Duodenal mucosa (tissue), 2 donors: ENCODE results near the gene MATK.

Experiments used
- H3K27ac ChIP-seq: one replicate; pipeline ENCODE4 v1.7.0; 2013; ENCODE audit warnings: low read depth, low read length
- H3K27me3 ChIP-seq, 2 donors: one replicate each; pipeline ENCODE4 v1.7.0; 2013; ENCODE audit warnings: low read length in 2 of 2, control low read depth in 1 of 2; ENCODE audit not compliant: insufficient read depth in 2 of 2, control insufficient read depth in 1 of 2
- H3K36me3 ChIP-seq, 2 donors: one replicate each; pipeline ENCODE4 v1.7.0; 2013; ENCODE audit warnings: low read length in 2 of 2, control low read depth in 1 of 2; ENCODE audit not compliant: insufficient read depth in 2 of 2, control insufficient read depth in 1 of 2
- H3K4me1 ChIP-seq, 2 donors: one replicate each; pipeline ENCODE4 v1.7.0; 2013; ENCODE audit warnings: low read length in 2 of 2, control low read depth in 1 of 2; ENCODE audit not compliant: insufficient read depth in 2 of 2, control insufficient read depth in 1 of 2
- H3K4me3 ChIP-seq, 2 donors: one replicate each; pipeline ENCODE4 v1.7.0; 2013; ENCODE audit warnings: low read length in 2 of 2, low read depth in 1 of 2
- H3K9ac ChIP-seq, 2 donors: one replicate each; pipeline ENCODE4 v1.7.0; 2013; ENCODE audit warnings: low read length in 2 of 2, low read depth in 1 of 2
- H3K9me3 ChIP-seq, 2 donors: one replicate each; pipeline ENCODE4 v1.7.0; 2013; ENCODE audit warnings: low read length in 2 of 2, control low read depth in 1 of 2; ENCODE audit not compliant: control insufficient read depth in 1 of 2

Gene MATK, protein sequence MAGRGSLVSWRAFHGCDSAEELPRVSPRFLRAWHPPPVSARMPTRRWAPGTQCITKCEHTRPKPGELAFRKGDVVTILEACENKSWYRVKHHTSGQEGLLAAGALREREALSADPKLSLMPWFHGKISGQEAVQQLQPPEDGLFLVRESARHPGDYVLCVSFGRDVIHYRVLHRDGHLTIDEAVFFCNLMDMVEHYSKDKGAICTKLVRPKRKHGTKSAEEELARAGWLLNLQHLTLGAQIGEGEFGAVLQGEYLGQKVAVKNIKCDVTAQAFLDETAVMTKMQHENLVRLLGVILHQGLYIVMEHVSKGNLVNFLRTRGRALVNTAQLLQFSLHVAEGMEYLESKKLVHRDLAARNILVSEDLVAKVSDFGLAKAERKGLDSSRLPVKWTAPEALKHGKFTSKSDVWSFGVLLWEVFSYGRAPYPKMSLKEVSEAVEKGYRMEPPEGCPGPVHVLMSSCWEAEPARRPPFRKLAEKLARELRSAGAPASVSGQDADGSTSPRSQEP

DNA sequence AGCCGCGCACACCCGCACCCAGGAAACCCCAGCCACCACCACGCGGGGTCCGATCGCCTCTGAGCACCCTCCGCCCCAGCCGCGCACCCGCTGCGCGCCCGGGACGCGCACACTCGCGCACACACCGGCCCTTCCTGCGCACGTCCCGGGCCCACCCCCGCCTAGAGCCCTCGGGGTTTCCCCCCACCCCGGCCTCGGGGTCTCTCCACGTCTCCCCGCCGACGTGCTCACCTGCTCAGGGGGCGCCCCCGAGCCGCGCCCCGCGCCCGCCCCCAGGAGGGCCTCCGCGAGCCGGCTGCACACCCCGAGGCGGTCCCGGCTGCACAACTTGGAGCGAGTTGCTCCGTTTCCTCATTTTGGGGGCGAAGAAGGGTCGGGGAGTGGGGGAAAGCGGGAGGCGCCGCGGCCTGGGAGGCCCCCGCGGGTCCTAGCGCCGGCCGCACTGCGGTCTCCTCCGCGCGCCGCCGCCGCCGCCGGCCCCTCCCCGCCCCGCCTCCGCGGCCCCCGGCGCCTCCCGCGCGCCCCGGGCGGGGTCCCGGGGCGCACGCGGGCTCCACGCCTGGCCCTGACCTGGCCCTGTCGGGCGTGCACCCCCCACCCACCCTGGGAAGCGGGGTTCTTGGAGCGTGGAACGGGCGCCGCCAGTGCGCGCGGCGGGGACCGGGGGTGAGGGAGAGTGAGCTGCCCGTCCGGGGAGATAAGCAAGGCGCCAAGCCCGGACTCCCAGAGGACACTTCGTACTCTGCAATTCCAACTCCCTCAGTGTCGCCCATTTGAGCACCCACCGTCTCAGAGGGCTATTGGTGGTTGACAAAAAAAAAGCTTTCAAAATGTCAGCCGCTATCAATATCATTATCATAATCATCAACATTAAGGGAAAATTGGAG, at the start of gene MATK:
Gene MATK, minus strand, starts transcription at position 444 of the 887 bp plus-strand sequence. CDS start 1,246 bp downstream, outside the sequence.
- no peaks in the 10 kb centered on the region for H3K36me3 ChIP-seq
- no peak within 1 kb of the TSS for H3K27ac ChIP-seq
- H3K27me3 ChIP-seq = peaks cover 6 to 11% of the 10 kb centered on the region in 2 donors
- H3K9ac ChIP-seq = no peak within 1 kb of the TSS
- peak within 1 kb of the TSS; percentile 46 to 63 for H3K4me3 ChIP-seq
- H3K9me3 ChIP-seq = peaks cover 13 to 14% of the 10 kb centered on the region in 2 donors
- peaks cover 0 to 4% of the 10 kb centered on the region in 2 donors for H3K4me1 ChIP-seq

DNA sequence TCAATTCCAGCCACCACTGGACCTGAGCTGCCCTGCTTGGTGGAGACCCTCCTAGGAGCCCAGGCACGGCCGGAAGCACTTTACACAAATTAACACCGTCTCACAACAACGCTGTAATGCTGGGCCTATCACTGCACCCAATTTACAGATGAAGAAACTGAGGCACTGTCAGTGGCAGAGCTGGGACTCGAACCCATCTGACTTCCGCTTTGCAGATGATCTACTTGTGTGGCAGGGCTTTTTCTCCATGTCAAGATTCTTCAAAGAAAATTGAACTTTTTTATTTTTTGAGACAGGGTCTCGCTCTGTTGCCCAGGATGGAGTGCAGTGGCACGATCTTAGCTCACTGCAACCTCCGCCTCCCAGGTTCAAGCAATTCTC, 48.9 kb upstream of the MATK start:
- H3K9me3 ChIP-seq = peaks cover 0 to 8% of the 10 kb centered on the region in 2 donors
- no peak overlapping the region for H3K27ac ChIP-seq
- H3K9ac ChIP-seq = no peak overlapping the region
- no peaks in the 10 kb centered on the region for H3K36me3 ChIP-seq
- H3K4me1 ChIP-seq = no peaks in the 10 kb centered on the region
- no peak overlapping the region for H3K4me3 ChIP-seq
- no peaks in the 10 kb centered on the region for H3K27me3 ChIP-seq

DNA sequence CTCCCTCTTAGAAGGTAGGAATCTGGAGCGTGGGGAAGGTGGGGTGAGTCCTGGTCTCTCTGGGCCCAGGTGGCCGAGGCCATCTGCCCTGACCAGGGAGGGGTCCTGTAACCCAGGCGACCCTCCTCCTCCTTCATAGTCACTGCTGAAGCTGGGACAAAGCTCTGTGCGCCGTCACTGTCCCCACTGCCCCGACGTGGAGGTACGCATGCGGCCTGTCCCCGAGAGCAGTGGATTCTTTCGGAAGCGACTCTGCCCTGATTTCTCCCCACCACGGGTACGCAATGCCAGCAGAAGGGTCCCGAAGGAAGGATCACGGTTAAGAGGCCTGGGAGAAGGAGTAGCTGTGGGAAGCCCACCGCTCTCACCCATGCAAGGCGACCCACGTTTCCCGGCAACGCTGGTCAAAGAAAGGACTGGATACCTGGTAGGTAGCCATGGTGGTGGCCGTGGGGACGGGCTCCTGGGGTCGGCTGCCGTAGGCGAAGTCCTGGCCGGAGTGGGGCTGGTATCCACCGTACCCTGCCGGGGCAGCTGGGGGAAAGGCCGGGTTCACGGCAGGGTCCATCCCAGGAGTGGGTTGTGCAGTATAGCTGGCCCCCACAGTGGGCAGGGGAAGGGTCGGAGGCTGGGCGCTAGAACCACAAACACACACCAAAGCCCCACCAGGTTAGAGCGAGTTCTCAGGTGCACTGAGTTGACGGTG, 48.3 kb upstream of the MATK start:
- H3K9me3 ChIP-seq = peaks cover 0 to 8% of the 10 kb centered on the region in 2 donors
- H3K9ac ChIP-seq = no peak overlapping the region
- H3K36me3 ChIP-seq = no peaks in the 10 kb centered on the region
- H3K4me3 ChIP-seq = no peak overlapping the region
- H3K4me1 ChIP-seq = no peaks in the 10 kb centered on the region
- no peaks in the 10 kb centered on the region for H3K27me3 ChIP-seq
- H3K27ac ChIP-seq = no peak overlapping the region

DNA sequence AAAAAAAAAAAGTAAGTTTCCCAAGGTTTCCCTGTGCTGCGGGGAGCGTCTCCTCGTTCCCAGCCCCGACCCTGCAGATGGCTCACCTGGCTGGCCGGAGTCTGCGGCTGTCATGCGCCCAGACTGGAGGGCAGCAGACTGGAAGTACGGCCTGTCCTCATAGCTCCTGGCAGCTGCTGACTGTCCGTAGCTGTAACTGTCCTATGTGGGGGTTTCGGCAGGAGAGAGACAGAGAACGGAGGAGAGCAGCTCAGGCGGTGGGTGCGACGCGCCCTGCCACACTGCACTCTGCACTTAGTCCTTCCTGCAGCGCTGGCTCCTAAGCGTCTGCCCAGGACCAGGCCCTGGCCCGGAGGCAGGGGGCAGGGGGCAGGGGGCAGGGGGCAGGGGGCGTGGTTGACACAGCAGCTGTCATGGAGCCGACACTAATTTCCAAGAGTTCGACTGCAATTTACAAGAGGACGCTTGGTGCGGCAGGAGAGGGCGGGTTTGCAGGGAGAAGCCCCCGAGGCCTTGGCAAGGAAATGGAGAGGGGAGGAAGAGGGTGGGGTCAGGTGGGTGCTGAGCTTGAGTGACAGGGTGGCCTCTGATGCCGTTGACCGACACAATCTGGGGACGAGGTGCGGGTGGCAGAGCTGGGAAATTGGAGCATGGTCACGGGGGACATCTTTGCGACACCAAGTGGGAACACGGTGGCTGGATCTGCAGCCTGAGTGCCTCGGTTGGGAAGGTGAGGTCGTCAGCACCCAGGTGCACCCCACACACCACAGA, 47.6 kb upstream of the MATK start:
- no peaks in the 10 kb centered on the region for H3K4me1 ChIP-seq
- no peaks in the 10 kb centered on the region for H3K36me3 ChIP-seq
- H3K27ac ChIP-seq = no peak overlapping the region
- H3K9ac ChIP-seq = no peak overlapping the region
- no peaks in the 10 kb centered on the region for H3K27me3 ChIP-seq
- H3K9me3 ChIP-seq = peaks cover 0 to 8% of the 10 kb centered on the region in 2 donors
- no peak overlapping the region for H3K4me3 ChIP-seq

DNA sequence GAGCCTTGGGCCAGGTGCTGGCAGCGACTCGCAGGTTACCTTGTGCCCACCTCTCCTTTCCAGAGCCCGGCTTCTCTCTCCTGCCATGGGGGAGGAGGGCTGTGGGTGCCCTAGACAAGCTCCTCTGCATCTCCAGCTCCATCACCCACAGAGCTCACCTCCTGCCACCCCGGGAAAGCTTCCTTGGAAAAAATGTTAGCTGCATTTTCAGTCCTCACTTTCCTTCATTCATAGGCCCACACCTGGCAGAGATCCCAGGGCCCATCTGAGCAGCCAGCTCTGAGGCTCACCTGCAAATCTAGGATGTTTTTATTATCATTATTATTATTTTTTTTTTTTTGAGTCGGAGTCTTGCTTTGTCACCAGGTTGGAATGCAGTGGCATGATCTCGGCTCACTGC, 45.8 kb upstream of the MATK start:
- no peaks in the 10 kb centered on the region for H3K9me3 ChIP-seq
- no peaks in the 10 kb centered on the region for H3K27me3 ChIP-seq
- H3K4me1 ChIP-seq = no peaks in the 10 kb centered on the region
- no peaks in the 10 kb centered on the region for H3K36me3 ChIP-seq
- H3K4me3 ChIP-seq = no peak overlapping the region
- H3K9ac ChIP-seq = no peak overlapping the region
- H3K27ac ChIP-seq = no peak overlapping the region

DNA sequence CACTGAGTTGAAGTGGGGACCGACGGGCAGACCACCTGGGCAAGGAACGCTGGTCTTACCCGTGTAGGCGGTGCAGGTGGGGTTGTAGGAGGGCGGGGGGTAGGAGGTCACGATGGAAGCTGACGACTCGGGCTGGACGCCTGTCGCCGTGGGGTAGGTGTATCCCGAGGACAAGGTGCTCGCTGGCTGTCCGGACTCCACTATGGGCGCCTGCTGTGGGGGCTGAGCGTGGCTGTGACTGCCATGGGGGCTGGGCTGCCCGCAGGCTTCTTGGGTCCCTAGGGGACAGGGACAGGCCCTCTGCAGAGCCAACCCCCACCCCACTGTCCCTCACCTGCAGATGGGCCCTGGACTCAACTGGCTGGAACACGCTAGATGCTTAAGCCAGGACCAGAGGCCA, 45.4 kb upstream of the MATK start:
- Histone ChIP-seq H3K9me3 (no peaks in the 10 kb centered on the region), H3K4me3 (no peak overlapping the region), H3K27me3 (no peaks in the 10 kb centered on the region), H3K27ac (no peak overlapping the region), H3K4me1 (no peaks in the 10 kb centered on the region), H3K9ac (no peak overlapping the region), H3K36me3 (no peaks in the 10 kb centered on the region)

DNA sequence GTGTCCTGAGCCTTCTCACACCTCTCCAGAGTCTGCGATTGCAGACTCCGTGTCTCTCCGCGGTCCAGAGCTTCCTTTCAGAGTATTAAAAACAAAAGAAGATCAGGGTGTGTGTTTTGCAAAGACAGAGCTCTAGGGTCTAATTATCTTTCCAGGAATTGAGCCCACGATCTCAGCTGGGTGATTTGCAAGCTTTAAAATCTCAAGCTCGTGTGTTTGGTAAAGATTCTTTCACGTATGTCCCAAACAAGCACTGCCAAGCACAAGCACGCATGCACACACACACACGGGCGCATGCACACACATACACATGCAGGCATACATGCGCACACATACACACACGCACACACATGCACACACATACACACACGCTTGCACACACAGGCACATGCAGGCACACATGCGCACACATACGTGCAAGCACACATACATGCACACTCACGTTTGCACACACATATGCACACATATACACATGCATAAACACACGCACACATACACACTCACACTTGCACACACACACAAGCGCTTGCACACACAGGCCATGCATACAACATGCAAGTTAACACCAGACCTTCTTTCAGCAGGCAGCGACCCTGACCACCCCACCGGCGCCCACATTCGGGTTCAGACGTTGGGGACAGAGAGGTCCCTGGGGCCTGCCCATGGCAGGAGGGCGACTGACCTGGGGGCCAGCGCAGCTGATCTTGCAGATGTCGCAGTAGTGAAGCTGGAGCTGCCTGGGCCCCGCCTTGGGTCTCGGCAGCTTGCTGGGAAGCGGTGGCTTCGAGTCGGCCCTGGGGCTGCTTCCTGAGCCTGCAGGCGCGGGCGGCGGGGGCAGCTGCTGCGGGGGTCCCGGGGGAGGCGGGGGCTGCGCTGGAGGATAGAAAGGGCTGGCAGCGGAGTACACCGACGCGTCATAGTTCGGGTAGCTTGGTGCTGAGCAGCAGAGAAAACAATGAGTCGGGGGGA, 44.7 kb upstream of the MATK start:
- no peaks in the 10 kb centered on the region for H3K4me1 ChIP-seq
- H3K9me3 ChIP-seq = no peaks in the 10 kb centered on the region
- no peaks in the 10 kb centered on the region for H3K27me3 ChIP-seq
- H3K36me3 ChIP-seq = no peaks in the 10 kb centered on the region
- H3K4me3 ChIP-seq = no peak overlapping the region
- no peak overlapping the region for H3K9ac ChIP-seq
- H3K27ac ChIP-seq = no peak overlapping the region

DNA sequence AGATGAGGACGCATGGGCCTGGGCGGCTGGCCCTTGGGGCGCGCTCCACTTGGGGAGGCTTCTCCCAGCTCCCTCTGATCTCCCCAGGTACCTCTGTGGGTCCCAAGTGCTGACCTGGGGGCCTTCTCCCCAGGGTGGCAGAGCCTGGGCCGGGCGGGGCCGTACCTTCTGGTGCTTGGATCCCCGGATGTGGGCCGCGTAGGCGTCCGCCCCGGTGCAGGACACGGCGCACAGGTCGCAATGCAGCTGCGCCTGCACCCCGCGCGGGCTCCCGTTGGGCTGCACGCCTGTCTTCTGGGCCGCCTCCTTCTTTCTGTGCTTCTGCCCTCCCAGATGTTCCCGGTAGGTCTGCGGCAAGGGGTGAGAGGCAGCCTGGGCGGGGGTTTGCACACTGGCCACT, 41.1 kb upstream of the MATK start:
- no peak overlapping the region for H3K27ac ChIP-seq
- H3K36me3 ChIP-seq = no peaks in the 10 kb centered on the region
- H3K4me3 ChIP-seq = no peak overlapping the region

DNA sequence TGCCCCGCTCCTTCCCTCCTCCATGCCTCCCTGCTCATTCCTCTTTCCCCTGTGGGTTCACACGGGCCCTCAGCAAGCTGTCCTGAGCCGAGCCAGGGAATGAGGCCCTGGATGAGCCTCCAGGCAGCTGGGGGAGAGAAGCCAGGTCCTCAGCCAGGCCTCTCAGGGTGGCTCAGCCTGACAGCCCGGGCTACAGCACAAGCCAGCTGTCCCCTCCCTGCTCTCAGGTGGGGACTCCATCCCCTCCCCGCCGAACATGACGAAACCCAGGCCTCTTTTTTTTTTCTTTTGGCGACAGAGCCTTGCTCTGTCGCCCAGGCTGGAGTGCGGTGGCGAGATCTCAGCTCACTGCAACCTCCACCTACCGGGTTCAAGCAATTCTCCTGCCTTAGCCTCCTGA, 40.0 kb upstream of the MATK start:
- Histone ChIP-seq H3K4me1 (no peaks in the 10 kb centered on the region), H3K4me3 (no peak overlapping the region), H3K36me3 (no peaks in the 10 kb centered on the region), H3K9ac (no peak overlapping the region), H3K9me3 (no peaks in the 10 kb centered on the region), H3K27me3 (no peaks in the 10 kb centered on the region), H3K27ac (no peak overlapping the region)

More for the DNA sequence above, 41.1 kb upstream of the MATK start:
- Histone ChIP-seq H3K9ac (no peak overlapping the region), H3K9me3 (no peaks in the 10 kb centered on the region), H3K4me1 (no peaks in the 10 kb centered on the region), H3K27me3 (no peaks in the 10 kb centered on the region)
